ENCODE results near the gene FLRT1. TPM values are rescaled to one million over a fixed set of nuclear protein-coding genes. Genes with fewer than 3 reads are reported as not detected.

Gene FLRT1
- total and polyA plus RNA-seq, 4 donors, result 0.10 to 0.60 TPM; not detected in 2

- Histone ChIP-seq H3K36me3 (ENCODE audit: control insufficient read depth in 1 of 2, insufficient read depth in 2 of 2, low read length in 1 of 2) (no peaks in the 10 kb centered on the region), H3K4me1 (ENCODE audit: control insufficient read depth in 1 of 2, insufficient read depth in 2 of 2, low read length in 2 of 2) (no peaks in the 10 kb centered on the region), H3K27ac (ENCODE audit: low read depth in 1 of 2, low read length in 2 of 2) (no peak overlapping the region), H3K27me3 (ENCODE audit: control insufficient read depth in 1 of 2, insufficient read depth in 2 of 2, low read length in 1 of 2) (no peaks in the 10 kb centered on the region), H3K4me3 (ENCODE audit: low read length in 2 of 2) (no peak overlapping the region), H3K9me3 (ENCODE audit: control insufficient read depth, low read length) (no peaks in the 10 kb centered on the region)
- intact Hi-C loops (cut with DNase I), result no loop called here
- DNase-seq, result no peak
- ATAC-seq (ENCODE audit: low FRiP score), result no peak
- 56 to 68% methylated on average over 18 to 20 of the region's 20 CpGs for WGBS, 2 donors
These were observed 7.9 kb upstream of the FLRT1 start for GRCh38 chr11:64027651-64028397.

GRCh38 chr11:64028398-64029115, 7.2 kb upstream of the FLRT1 start:
- Histone ChIP-seq H3K4me3 (ENCODE audit: low read length in 2 of 2) (no peak overlapping the region), H3K9me3 (ENCODE audit: control insufficient read depth, low read length) (no peaks in the 10 kb centered on the region), H3K27me3 (ENCODE audit: control insufficient read depth in 1 of 2, insufficient read depth in 2 of 2, low read length in 1 of 2) (no peaks in the 10 kb centered on the region), H3K4me1 (ENCODE audit: control insufficient read depth in 1 of 2, insufficient read depth in 2 of 2, low read length in 2 of 2) (no peaks in the 10 kb centered on the region), H3K36me3 (ENCODE audit: control insufficient read depth in 1 of 2, insufficient read depth in 2 of 2, low read length in 1 of 2) (no peaks in the 10 kb centered on the region), H3K27ac (ENCODE audit: low read depth in 1 of 2, low read length in 2 of 2) (no peak overlapping the region)
- 20 to 21% methylated on average over 17 to 22 of the region's 22 CpGs for WGBS, 2 donors
- DNase-seq (no peak), ATAC-seq (ENCODE audit: low FRiP score) (no peak)
- intact Hi-C loops (cut with DNase I), result no loop called here

GRCh38 chr11:64029773-64030172, 6.0 kb upstream of the FLRT1 start:
- Histone ChIP-seq H3K4me3 (ENCODE audit: low read length in 2 of 2) (no peak overlapping the region), H3K36me3 (ENCODE audit: control insufficient read depth in 1 of 2, insufficient read depth in 2 of 2, low read length in 1 of 2) (no peaks in the 10 kb centered on the region), H3K27me3 (ENCODE audit: control insufficient read depth in 1 of 2, insufficient read depth in 2 of 2, low read length in 1 of 2) (no peaks in the 10 kb centered on the region), H3K4me1 (ENCODE audit: control insufficient read depth in 1 of 2, insufficient read depth in 2 of 2, low read length in 2 of 2) (no peaks in the 10 kb centered on the region), H3K27ac (ENCODE audit: low read depth in 1 of 2, low read length in 2 of 2) (no peak overlapping the region), H3K9me3 (ENCODE audit: control insufficient read depth, low read length) (no peaks in the 10 kb centered on the region)
- ATAC-seq (ENCODE audit: low FRiP score) (no peak), DNase-seq (no peak)
- WGBS, 2 donors, result 91 to 94% methylated on average over 8 of the region's 8 CpGs
- intact Hi-C loops (cut with DNase I), result no loop called here

- Histone ChIP-seq H3K27me3 (ENCODE audit: control insufficient read depth in 1 of 2, insufficient read depth in 2 of 2, low read length in 1 of 2) (no peaks in the 10 kb centered on the region), H3K9me3 (ENCODE audit: control insufficient read depth, low read length) (no peaks in the 10 kb centered on the region), H3K4me3 (ENCODE audit: low read length in 2 of 2) (no peak overlapping the region), H3K27ac (ENCODE audit: low read depth in 1 of 2, low read length in 2 of 2) (no peak overlapping the region), H3K36me3 (ENCODE audit: control insufficient read depth in 1 of 2, insufficient read depth in 2 of 2, low read length in 1 of 2) (no peaks in the 10 kb centered on the region), H3K4me1 (ENCODE audit: control insufficient read depth in 1 of 2, insufficient read depth in 2 of 2, low read length in 2 of 2) (no peaks in the 10 kb centered on the region)
- DNase-seq (no peak), ATAC-seq (ENCODE audit: low FRiP score) (no peak)
- intact Hi-C loops (cut with DNase I), result no loop called here
- WGBS, 2 donors, result 71 to 83% methylated on average over 3 of the region's 3 CpGs
These were observed 4.7 kb upstream of the FLRT1 start for GRCh38 chr11:64031001-64031400.

- no peak for DNase-seq
- ATAC-seq (ENCODE audit: low FRiP score), result no peak
- Histone ChIP-seq H3K9me3 (ENCODE audit: control insufficient read depth, low read length) (no peaks in the 10 kb centered on the region), H3K27me3 (ENCODE audit: control insufficient read depth in 1 of 2, insufficient read depth in 2 of 2, low read length in 1 of 2) (no peaks in the 10 kb centered on the region), H3K4me1 (ENCODE audit: control insufficient read depth in 1 of 2, insufficient read depth in 2 of 2, low read length in 2 of 2) (no peaks in the 10 kb centered on the region), H3K4me3 (ENCODE audit: low read length in 2 of 2) (no peak overlapping the region), H3K36me3 (ENCODE audit: control insufficient read depth in 1 of 2, insufficient read depth in 2 of 2, low read length in 1 of 2) (no peaks in the 10 kb centered on the region), H3K27ac (ENCODE audit: low read depth in 1 of 2, low read length in 2 of 2) (no peak overlapping the region)
- WGBS, 2 donors, result 84 to 90% methylated on average over 4 of the region's 4 CpGs
- intact Hi-C loops (cut with DNase I), result no loop called here
These were observed 3.7 kb upstream of the FLRT1 start for GRCh38 chr11:64032050-64032449.

GRCh38 chr11:64034411-64034811, 1.3 kb upstream of the FLRT1 start:
- Histone ChIP-seq H3K4me1 (ENCODE audit: control insufficient read depth in 1 of 2, insufficient read depth in 2 of 2, low read length in 2 of 2) (no peaks in the 10 kb centered on the region), H3K9me3 (ENCODE audit: control insufficient read depth, low read length) (no peaks in the 10 kb centered on the region), H3K27me3 (ENCODE audit: control insufficient read depth in 1 of 2, insufficient read depth in 2 of 2, low read length in 1 of 2) (no peaks in the 10 kb centered on the region), H3K4me3 (ENCODE audit: low read length in 2 of 2) (no peak overlapping the region), H3K27ac (ENCODE audit: low read depth in 1 of 2, low read length in 2 of 2) (no peak overlapping the region), H3K36me3 (ENCODE audit: control insufficient read depth in 1 of 2, insufficient read depth in 2 of 2, low read length in 1 of 2) (no peaks in the 10 kb centered on the region)
- intact Hi-C loops (cut with DNase I), result no loop called here
- no peak for DNase-seq
- WGBS, 2 donors, result 86% methylated on average over 9 of the region's 9 CpGs
- no peak for ATAC-seq (ENCODE audit: low FRiP score)

GRCh38 chr11:64035081-64035524, 628 bp upstream of the FLRT1 start:
- no peaks in the 10 kb centered on the region for H3K9me3 ChIP-seq (ENCODE audit: control insufficient read depth, low read length)
- DNase-seq, result no peak
- no peaks in the 10 kb centered on the region for H3K27me3 ChIP-seq (ENCODE audit: control insufficient read depth in 1 of 2, insufficient read depth in 2 of 2, low read length in 1 of 2)
- intact Hi-C loops (cut with DNase I), result no loop called here
- no peak overlapping the region for H3K4me3 ChIP-seq (ENCODE audit: low read length in 2 of 2)
- H3K27ac ChIP-seq (ENCODE audit: low read depth in 1 of 2, low read length in 2 of 2), result no peak overlapping the region
- H3K36me3 ChIP-seq (ENCODE audit: control insufficient read depth in 1 of 2, insufficient read depth in 2 of 2, low read length in 1 of 2), result no peaks in the 10 kb centered on the region
- 19 to 21% methylated on average over 11 to 17 of the region's 17 CpGs for WGBS, 2 donors
- no peak for ATAC-seq (ENCODE audit: low FRiP score)
- no peaks in the 10 kb centered on the region for H3K4me1 ChIP-seq (ENCODE audit: control insufficient read depth in 1 of 2, insufficient read depth in 2 of 2, low read length in 2 of 2)

- intact Hi-C loops (cut with DNase I), result no loop called here
These were observed 626 bp downstream of the FLRT1 start for GRCh38 chr11:64036087-64037026.

More at GRCh38 chr11:64036087-64037026, 626 bp downstream of the FLRT1 start:
- H3K9me3 ChIP-seq (ENCODE audit: control insufficient read depth, low read length), result no peaks in the 10 kb centered on the region
- H3K36me3 ChIP-seq (ENCODE audit: control insufficient read depth in 1 of 2, insufficient read depth in 2 of 2, low read length in 1 of 2), result no peaks in the 10 kb centered on the region
- H3K27me3 ChIP-seq (ENCODE audit: control insufficient read depth in 1 of 2, insufficient read depth in 2 of 2, low read length in 1 of 2), result no peaks in the 10 kb centered on the region
- no peaks in the 10 kb centered on the region for H3K4me1 ChIP-seq (ENCODE audit: control insufficient read depth in 1 of 2, insufficient read depth in 2 of 2, low read length in 2 of 2)
- DNase-seq, result peak in 1 of 2 donors; percentile 87
- peak; percentile 61 for ATAC-seq (ENCODE audit: low FRiP score)
- H3K27ac ChIP-seq (ENCODE audit: low read depth in 1 of 2, low read length in 2 of 2), result no peak overlapping the region
- H3K4me3 ChIP-seq (ENCODE audit: low read length in 2 of 2), result peak overlapping the region; percentile 21 to 48
- 3% methylated on average over 77 to 85 of the region's 85 CpGs for WGBS, 2 donors
